Measurements from ENCODE around the gene LMO7. TPM values are rescaled to one million over a fixed set of nuclear protein-coding genes. Genes with fewer than 3 reads are reported as not detected.

Gene LMO7
- total and polyA plus RNA-seq, 10 donors = 2.2 to 15.5 (median 8.2) TPM

DNA sequence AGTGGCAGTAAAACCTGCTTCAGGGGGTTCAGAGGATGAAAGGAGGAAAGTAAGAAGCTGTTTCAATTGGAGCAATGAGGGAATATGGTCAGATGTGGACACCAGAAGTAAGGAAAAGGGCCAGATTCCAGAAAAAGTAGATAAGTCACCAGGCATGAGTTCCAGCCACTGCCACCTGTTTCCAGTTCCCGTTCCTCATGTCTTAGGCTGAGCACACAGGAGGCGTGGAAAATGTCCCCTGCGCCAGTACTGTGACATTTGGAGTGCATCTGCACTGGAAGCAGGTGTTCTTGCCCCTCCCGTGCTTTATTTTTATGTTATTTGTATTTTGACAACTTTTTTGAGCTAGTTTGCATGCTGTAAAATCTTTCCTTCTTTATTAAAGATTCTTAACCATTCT lies 25.3 kb downstream of the LMO7 start:
- H3K36me3 ChIP-seq = no peaks in the 10 kb centered on the region
- no peaks in the 10 kb centered on the region for H3K4me1 ChIP-seq
- DNase-seq = no peak
- H3K9me3 ChIP-seq = peaks cover 0 to 4% (median 0%) of the 10 kb centered on the region in 8 donors
- H3K27ac ChIP-seq = no peak overlapping the region
- TF ChIP-seq, protein P1, sequence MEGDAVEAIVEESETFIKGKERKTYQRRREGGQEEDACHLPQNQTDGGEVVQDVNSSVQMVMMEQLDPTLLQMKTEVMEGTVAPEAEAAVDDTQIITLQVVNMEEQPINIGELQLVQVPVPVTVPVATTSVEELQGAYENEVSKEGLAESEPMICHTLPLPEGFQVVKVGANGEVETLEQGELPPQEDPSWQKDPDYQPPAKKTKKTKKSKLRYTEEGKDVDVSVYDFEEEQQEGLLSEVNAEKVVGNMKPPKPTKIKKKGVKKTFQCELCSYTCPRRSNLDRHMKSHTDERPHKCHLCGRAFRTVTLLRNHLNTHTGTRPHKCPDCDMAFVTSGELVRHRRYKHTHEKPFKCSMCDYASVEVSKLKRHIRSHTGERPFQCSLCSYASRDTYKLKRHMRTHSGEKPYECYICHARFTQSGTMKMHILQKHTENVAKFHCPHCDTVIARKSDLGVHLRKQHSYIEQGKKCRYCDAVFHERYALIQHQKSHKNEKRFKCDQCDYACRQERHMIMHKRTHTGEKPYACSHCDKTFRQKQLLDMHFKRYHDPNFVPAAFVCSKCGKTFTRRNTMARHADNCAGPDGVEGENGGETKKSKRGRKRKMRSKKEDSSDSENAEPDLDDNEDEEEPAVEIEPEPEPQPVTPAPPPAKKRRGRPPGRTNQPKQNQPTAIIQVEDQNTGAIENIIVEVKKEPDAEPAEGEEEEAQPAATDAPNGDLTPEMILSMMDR (IDR thresholded peaks at IDR 0.05 in 8 of 11, conservative IDR thresholded peaks at IDR 0.05 in 3 of 11) = no peak
- TF ChIP-seq POLR2A (IDR thresholded peaks at IDR 0.05) = no peak
- no peak for TF ChIP-seq POLR2AphosphoS5 (IDR thresholded peaks at IDR 0.05)
- WGBS, 5 donors = 77 to 87% (median 83%) methylated on average over 4 of the region's 4 CpGs
- no peaks in the 10 kb centered on the region for H3K27me3 ChIP-seq (replicated peaks in 1 of 7)
- H3K4me3 ChIP-seq = no peak overlapping the region
- intact Hi-C loops (cut with DNase I; ENCODE audit: low total_unique reads) = no loop called here

DNA sequence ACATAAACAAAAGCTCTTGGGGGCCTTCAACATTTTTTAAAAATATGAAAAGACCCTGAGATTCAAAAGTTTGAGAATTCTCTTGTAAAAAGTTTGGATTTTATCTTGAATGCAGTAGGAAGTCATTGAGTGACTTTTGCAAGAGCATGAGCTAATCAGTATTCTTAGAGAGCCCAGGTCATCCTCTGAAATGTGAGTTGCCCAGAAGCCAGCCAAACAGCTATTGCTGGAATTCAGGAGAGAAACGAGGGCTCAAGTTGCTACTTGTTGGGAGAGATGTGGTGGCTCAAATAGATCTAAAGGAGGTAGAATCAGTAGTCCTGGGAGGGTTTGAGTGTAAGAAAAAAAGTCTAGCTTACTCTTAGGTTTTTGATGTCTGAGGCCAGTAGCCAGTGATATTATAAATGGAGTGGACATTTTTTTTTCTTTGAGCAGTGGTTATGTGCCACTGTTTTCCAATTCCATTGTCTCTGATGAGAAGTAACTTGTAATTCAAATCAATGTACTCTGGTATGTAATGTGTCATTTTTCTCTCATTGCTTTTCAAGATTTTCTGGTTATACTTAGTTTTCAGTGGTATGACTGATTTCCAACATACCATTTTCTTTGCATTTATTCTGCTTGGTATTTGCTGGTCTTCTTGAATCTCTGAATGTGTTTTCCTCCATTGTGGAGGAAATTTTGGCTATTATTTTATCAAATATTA lies 30.7 kb downstream of the LMO7 start:
- Histone ChIP-seq H3K4me3 (no peak overlapping the region), H3K9me3 (peaks cover 0 to 4% (median 0%) of the 10 kb centered on the region in 8 donors), H3K27ac (no peak overlapping the region), H3K4me1 (no peaks in the 10 kb centered on the region), H3K27me3 (replicated peaks in 1 of 7) (no peaks in the 10 kb centered on the region), H3K36me3 (no peaks in the 10 kb centered on the region)
- TF ChIP-seq POLR2AphosphoS5 (IDR thresholded peaks at IDR 0.05) = no peak
- TF ChIP-seq, protein P1 (IDR thresholded peaks at IDR 0.05 in 8 of 11, conservative IDR thresholded peaks at IDR 0.05 in 3 of 11) = no peak
- TF ChIP-seq POLR2A (IDR thresholded peaks at IDR 0.05) = no peak
- 59 to 77% (median 73%) methylated on average over 1 of the region's 1 CpG for WGBS, 5 donors
- intact Hi-C loops (cut with DNase I; ENCODE audit: low total_unique reads) = no loop called here
- DNase-seq = no peak

DNA sequence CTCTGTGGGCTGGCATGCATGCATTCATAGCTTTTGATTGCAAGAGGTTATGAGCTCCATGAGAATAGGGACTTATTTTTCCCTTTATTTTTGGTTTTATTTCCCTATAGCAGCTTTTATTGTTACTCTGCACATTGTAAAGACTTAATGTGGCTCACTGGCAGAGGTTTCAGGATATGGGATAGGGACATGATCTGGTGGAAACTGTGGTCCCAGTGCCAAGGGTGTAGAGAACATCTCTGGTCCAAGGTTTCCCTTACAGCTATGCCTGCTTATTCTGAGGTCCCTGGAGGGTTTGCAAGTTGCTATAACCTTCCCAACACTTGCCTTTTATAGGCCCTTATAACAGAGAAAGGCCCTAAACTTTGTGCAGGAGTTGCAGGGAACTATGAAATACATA lies 33.6 kb downstream of the LMO7 start:
- Histone ChIP-seq H3K4me3 (no peak overlapping the region), H3K4me1 (no peaks in the 10 kb centered on the region), H3K36me3 (no peaks in the 10 kb centered on the region), H3K9me3 (no peaks in the 10 kb centered on the region), H3K27ac (no peak overlapping the region), H3K27me3 (replicated peaks in 1 of 7) (no peaks in the 10 kb centered on the region)
- no peak for DNase-seq
- TF ChIP-seq POLR2A (IDR thresholded peaks at IDR 0.05) = no peak
- TF ChIP-seq, protein P1 (IDR thresholded peaks at IDR 0.05 in 8 of 11, conservative IDR thresholded peaks at IDR 0.05 in 3 of 11) = no peak
- no peak for TF ChIP-seq POLR2AphosphoS5 (IDR thresholded peaks at IDR 0.05)
- intact Hi-C loops (cut with DNase I; ENCODE audit: low total_unique reads) = no loop called here

DNA sequence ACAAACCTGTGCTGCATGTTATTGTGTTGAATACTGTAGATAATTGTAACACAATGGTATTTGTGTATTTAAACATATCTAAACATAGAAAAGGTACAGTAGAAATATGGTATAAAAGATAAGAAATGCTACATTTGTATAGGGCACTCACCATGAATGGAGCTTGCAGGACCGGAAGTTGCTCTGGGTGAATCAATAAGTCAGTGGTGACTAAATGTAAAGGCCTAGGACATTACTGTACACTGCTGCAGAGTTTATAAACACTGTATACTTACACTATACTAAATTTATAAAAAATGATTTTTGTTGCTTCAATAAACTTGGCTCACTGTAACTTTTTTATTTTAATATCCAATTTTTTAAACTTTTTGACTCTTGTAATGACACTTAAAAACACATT lies 34.4 kb downstream of the LMO7 start:
- H3K27me3 ChIP-seq (replicated peaks in 1 of 7) = no peaks in the 10 kb centered on the region
- no peaks in the 10 kb centered on the region for H3K4me1 ChIP-seq
- TF ChIP-seq POLR2AphosphoS5 (IDR thresholded peaks at IDR 0.05) (no peak), POLR2A (IDR thresholded peaks at IDR 0.05) (no peak)
- TF ChIP-seq, protein P1 (IDR thresholded peaks at IDR 0.05 in 8 of 11, conservative IDR thresholded peaks at IDR 0.05 in 3 of 11) = no peak
- WGBS, 5 donors = 92 to 100% (median 97%) methylated on average over 1 of the region's 1 CpG
- no peak for DNase-seq
- H3K9me3 ChIP-seq = no peaks in the 10 kb centered on the region
- H3K27ac ChIP-seq = no peak overlapping the region
- no peaks in the 10 kb centered on the region for H3K36me3 ChIP-seq
- no peak overlapping the region for H3K4me3 ChIP-seq
- intact Hi-C loops (cut with DNase I; ENCODE audit: low total_unique reads) = no loop called here

Data from spleen (tissue), 11 donors.